HG03025 (cell line): ENCODE data around the gene VMAC.
"Not testable (repeated sequence)": the region's sequence is repeated elsewhere in the genome, so short reads cannot be mapped to it uniquely, and the experiment has no call there.

ENCODE experiments used
- ATAC-seq: cut with Tn5 transposase; IDR thresholded peaks from one replicate; pipeline ENCODE4 v1.9.1; 2021; ENCODE audit warnings: mild to moderate bottlenecking, moderate library complexity; ENCODE audit not compliant: unreplicated experiment, low FRiP score

VMAC gene

GRCh38 chr19:5904352-5905113, at the start of gene VMAC:
Gene VMAC, plus strand, starts transcription at chr19:5904872. Its CDS starts 19 bp downstream, at chr19:5904891.
- ATAC-seq = peak; percentile 70

GRCh38 chr19:5855151-5855550, 49.5 kb upstream of the VMAC start:
- not testable (repeated sequence) for ATAC-seq

GRCh38 chr19:5857203-5858081, 47.2 kb upstream of the VMAC start:
- no peak for ATAC-seq

- no peak for ATAC-seq
Observed at GRCh38 chr19:5863030-5863665, 41.5 kb upstream of the VMAC start.

GRCh38 chr19:5864013-5864720, 40.5 kb upstream of the VMAC start:
- no peak for ATAC-seq

- ATAC-seq = no peak
Observed at GRCh38 chr19:5864725-5865486, 39.8 kb upstream of the VMAC start.

GRCh38 chr19:5865772-5866171, 38.9 kb upstream of the VMAC start:
- no peak for ATAC-seq

- ATAC-seq = no peak
Observed at GRCh38 chr19:5867201-5868136, 37.2 kb upstream of the VMAC start.

- ATAC-seq = no peak
Observed at GRCh38 chr19:5870986-5871394, 33.7 kb upstream of the VMAC start.

- ATAC-seq = no peak
Observed at GRCh38 chr19:5873617-5874199, 31.0 kb upstream of the VMAC start.

GRCh38 chr19:5874496-5874895, 30.2 kb upstream of the VMAC start:
- not testable (repeated sequence) for ATAC-seq

- no peak for ATAC-seq
Observed at GRCh38 chr19:5877427-5877826, 27.2 kb upstream of the VMAC start.

GRCh38 chr19:5877882-5878281, 26.8 kb upstream of the VMAC start:
- ATAC-seq = no peak

- no peak for ATAC-seq
Observed at GRCh38 chr19:5880196-5880595, 24.5 kb upstream of the VMAC start.

GRCh38 chr19:5880604-5881078, 24.0 kb upstream of the VMAC start:
- ATAC-seq = no peak

- no peak for ATAC-seq
Observed at GRCh38 chr19:5881543-5882299, 23.0 kb upstream of the VMAC start.

GRCh38 chr19:5882421-5882968, 22.2 kb upstream of the VMAC start:
- ATAC-seq = no peak
